Hepatic stellate cell (primary cell): ENCODE measurements around the gene CABLES2.

Source experiments
- DNase-seq: peaks from one replicate; pipeline ENCODE4 v3.0.0; 2011; ENCODE audit warnings: low spot score

The CABLES2 gene, protein sequence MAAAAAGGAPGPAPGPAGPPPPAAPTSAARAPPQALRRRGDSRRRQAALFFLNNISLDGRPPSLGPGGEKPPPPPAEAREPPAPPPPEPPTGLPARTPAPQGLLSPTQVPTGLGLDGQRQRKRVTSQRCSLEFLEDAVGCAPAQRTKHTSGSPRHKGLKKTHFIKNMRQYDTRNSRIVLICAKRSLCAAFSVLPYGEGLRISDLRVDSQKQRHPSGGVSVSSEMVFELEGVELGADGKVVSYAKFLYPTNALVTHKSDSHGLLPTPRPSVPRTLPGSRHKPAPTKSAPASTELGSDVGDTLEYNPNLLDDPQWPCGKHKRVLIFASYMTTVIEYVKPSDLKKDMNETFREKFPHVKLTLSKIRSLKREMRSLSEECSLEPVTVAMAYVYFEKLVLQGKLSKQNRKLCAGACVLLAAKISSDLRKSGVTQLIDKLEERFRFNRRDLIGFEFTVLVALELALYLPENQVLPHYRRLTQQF

DNA sequence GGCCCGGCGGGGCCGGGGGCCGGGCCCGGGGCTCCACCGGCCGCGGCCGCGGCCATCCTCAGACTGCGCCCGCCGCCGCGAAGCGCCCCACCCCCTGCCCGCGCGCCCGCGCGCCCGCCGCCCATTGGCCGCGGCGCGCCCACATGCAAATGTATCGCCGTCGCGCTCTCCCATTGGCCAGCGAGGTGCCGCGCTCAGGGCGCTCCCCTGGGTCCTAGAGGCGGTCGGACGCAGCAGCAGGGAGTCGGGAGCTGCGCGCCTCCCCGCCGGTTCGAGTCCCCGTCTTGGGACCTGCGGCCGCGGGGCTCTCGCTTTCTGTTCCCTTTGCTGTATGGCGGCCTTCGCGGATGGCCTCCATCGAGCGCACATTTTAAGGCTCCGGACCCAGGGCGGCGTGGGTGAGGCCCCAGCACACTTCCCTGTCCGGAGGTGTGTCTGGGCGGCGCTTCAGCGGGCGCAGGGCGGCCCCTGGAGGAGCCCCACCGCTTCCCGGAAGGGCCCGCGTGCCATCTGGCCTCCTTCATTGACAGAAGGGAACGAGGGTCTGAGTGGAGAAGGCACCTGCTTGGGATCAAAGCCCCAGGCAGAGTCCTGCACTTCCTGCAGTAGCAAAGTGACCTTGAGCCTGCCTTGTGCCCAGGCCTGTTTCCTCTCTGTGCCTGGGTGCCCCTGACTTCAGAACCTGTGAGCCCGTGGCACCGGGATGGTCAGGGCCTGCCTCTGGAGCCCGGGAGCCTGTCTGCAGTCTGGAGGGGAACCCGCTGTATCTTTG is at the start of gene CABLES2:
Gene CABLES2 (minus strand): TSS at position 65 of the 772 bp plus-strand sequence. CDS start 9 bp downstream, at position 56.
- peak; percentile 99 for DNase-seq

- DNase-seq, result no peak
Observed at GRCh38 chr20:62455929-62456328, 48.8 kb upstream of the CABLES2 start.

DNA sequence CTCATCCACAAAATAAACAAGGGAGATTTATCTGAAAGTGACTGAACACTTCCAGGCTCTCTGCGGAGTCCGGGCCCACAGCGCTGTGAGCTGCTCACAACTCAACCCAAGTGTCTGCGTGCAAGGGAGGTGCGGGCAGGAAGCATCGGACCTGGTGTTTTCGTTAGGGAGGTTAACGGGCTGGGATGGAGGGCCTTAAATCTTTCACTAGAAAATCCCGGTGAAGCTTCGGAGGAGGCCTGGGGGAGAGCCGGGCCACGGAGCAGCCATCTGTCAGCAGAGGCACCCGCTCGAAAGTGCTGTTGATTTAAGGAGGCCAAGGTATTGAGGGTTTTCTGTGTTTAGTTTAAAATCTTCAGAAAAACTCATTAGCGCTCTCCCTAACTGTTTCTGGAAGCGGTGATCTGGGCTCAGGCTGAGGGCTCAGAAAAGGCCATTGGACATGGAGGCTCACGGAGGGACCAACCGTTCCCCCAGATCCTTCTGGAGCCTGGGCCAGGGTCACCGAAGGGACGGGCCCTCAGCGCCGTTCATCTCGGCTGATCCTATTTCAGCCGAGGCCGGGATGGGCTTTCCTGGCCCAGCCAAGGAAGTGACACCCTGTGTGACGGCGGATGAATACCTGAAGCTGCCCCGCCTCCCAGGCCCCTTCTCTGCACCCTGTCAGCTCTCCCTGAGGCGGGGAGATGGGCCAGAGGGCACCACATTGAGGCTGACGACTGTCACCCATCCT is 48.0 kb upstream of the CABLES2 start:
- DNase-seq, result no peak

GRCh38 chr20:62453186-62453808 is 46.2 kb upstream of the CABLES2 start:
- no peak for DNase-seq

DNA sequence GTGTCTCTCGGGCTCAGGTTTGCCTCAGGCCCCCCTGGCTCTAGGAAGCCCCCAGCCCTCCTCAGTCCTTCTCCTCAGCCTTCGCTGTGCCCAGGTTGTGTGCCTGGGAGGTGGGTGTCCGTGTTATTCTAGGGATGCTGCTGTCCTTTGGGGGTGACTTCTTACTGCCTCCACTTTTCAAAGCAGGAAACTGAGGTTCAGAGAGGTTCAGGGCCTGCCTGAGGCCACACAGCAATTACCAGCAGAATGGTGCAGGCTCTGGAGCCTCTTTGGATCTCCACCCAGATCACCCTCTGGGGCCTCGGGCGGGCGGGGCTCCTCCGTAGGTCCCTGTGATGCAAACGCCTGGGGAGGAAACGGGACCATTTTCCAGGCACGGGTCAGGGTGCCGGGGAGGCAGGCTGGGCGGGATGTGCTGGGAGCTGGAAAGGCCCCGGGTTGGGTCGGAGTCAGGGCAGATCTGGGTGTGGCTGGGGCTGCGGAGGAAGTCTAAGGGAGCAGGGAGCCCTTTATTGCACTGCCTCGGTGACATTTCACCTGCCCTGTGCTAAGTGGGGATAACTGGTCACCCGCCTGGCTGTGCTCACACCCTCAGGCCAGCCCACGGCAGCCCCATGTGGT is 45.5 kb upstream of the CABLES2 start:
- no peak for DNase-seq

- no peak for DNase-seq
Observed at GRCh38 chr20:62451970-62452369, 44.9 kb upstream of the CABLES2 start.

GRCh38 chr20:62451156-62451767 is 44.2 kb upstream of the CABLES2 start:
- DNase-seq, result no peak

GRCh38 chr20:62449951-62450691 is 43.0 kb upstream of the CABLES2 start:
- DNase-seq, result no peak

DNA sequence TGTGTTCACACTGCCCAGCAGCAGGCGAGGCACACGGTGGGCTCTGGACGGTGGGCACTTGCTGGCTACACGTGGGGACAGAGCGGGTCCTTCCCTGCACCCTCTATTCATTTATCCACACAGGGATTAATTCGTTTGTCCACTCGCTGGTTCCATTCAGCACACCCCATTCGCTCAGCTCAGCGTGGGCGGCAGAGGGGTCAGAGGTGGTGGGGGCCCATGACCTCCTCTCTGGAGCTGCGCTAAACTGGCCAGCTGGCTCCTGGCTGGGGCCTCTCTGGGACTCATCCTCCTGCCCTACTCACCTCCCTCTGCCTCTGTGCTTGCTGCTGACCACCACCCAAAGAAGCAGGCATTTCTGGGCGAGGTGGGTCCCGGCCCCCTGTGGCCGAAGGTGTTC is 41.7 kb upstream of the CABLES2 start:
- DNase-seq, result no peak

DNA sequence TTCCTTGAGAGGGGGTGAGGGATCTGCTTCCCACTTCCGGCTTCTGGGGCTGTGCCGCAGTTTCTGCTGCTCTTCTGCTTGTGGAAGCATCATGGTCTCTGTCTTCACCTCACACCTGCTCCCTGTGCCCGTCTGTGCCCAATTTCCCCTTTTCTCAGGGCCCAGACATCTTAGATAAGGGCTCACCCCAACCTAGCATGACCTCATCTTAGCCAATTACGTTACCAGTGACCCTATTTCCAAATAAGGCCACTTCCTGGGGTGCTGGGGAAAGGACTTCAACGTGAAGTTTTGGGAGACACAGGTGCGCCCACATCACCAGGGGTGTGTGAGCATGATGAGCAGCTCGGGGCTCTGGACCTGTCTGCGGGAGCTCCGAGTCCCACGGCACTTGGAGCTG is 41.0 kb upstream of the CABLES2 start:
- no peak for DNase-seq

- no peak for DNase-seq
Observed at GRCh38 chr20:62446888-62447869, 40.1 kb upstream of the CABLES2 start.

- no peak for DNase-seq
Observed at GRCh38 chr20:62446481-62446880, 39.4 kb upstream of the CABLES2 start.

GRCh38 chr20:62445553-62446340 is 38.7 kb upstream of the CABLES2 start:
- DNase-seq, result no peak

DNA sequence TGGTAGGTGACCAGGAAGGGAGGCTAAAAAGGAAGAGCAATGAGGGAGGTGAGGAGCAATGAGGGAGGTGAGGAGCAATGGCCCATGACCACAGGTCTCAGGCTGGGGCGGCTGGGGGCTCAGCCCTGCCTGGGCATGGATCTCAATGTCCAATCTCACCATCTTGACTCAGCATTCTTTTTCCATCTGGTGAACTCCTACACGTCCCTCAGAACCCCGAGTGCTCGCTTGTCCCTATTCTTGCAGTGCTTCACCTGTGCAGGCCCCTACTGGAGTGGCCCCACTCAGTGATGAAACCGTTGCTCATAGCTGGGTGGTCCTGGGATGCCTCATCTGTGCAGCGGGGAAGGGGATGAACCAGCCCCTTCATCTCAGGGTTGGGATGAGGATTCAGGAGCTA is 37.2 kb upstream of the CABLES2 start:
- no peak for DNase-seq

GRCh38 chr20:62441987-62442539 is 35.0 kb upstream of the CABLES2 start:
- DNase-seq, result no peak

DNA sequence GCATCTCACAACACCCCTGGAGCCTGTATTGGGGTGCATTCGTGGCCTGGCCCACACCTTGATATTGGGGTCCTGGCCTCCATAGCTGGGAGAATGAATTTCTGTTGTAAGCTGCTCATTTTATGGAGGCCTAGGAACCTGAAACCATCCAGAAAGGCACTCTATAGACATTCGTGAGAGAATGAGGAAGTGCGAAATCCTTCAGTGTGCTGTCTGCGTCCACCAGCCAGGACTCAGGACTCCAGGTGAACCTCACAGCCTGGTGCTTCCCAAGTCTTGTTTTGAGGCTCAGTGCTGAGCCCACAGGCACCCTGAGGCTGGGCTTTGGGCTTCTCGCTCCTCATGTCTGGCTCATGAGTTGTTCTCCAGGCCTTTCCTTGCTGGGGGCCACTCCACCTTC is 32.1 kb upstream of the CABLES2 start:
- no peak for DNase-seq

- DNase-seq, result no peak
Observed at GRCh38 chr20:62437927-62438326, 30.8 kb upstream of the CABLES2 start.

GRCh38 chr20:62437496-62437895 is 30.4 kb upstream of the CABLES2 start:
- peak; percentile 63 for DNase-seq
